Erythroblast (primary cell): ENCODE results near the gene MYO1A.

Experiments
- GATA1 ChIP-seq: IDR thresholded peaks from 2 replicates; pipeline ENCODE4 v1.6.1; 2011; ENCODE audit warnings: low read depth, mild to moderate bottlenecking, control low read depth, low read length, moderate library complexity
- POLR2A ChIP-seq: IDR thresholded peaks from 2 replicates; pipeline ENCODE4 v1.6.1; 2011; ENCODE audit warnings: mild to moderate bottlenecking, low read length

GRCh38 chr12:57004651-57005050, 45.3 kb downstream of the MYO1A start:
- TF ChIP-seq POLR2A, result no peak
- no peak for TF ChIP-seq GATA1
